ENCODE results near the gene PNN. TPM values are rescaled to one million over a fixed set of nuclear protein-coding genes. Genes with fewer than 3 reads are reported as not detected.
"Not testable (repeated sequence)": the region's sequence is repeated elsewhere in the genome, so short reads cannot be mapped to it uniquely, and the experiment has no call there.

PNN gene
- total RNA-seq, 2 experiments from 2014 or later = 110 to 111 TPM

- Mint-ChIP-seq H3K9me3 (no peaks in the 10 kb centered on the region), H3K27me3 (no peaks in the 10 kb centered on the region), H3K27ac (no peak overlapping the region), H3K4me1 (ENCODE audit: low read depth) (no peaks in the 10 kb centered on the region), H3K4me3 (no peak overlapping the region), H3K36me3 (ENCODE audit: low read depth) (no peaks in the 10 kb centered on the region)
- intact Hi-C loops (cut with DNase I, micrococcal nuclease) = no loop called here
- DNase-seq (no peak), ATAC-seq (ENCODE audit: poor library complexity) (no peak)
- ChIA-PET CTCF (no interaction called here), POLR2A (no interaction called here)
- no peak for TF ChIP-seq CTCF (IDR thresholded peaks at IDR 0.05)
- no peaks in the 10 kb centered on the region for H3K4me1 ChIP-seq (ENCODE audit: insufficient read depth, low read length)
- no peak overlapping the region for H3K27ac ChIP-seq (ENCODE audit: low read depth in 1 of 2, low read length in 2 of 2)
- H3K9me3 ChIP-seq (ENCODE audit: control insufficient read depth in 1 of 2, insufficient read depth in 1 of 2, low read length in 2 of 2) = no peaks in the 10 kb centered on the region
- H3K36me3 ChIP-seq (ENCODE audit: insufficient read depth, low read length) = no peaks in the 10 kb centered on the region
- no peaks in the 10 kb centered on the region for H3K27me3 ChIP-seq (ENCODE audit: control insufficient read depth in 1 of 2, insufficient read depth in 2 of 2, low read length in 2 of 2)
- no peak overlapping the region for H3K4me3 ChIP-seq (ENCODE audit: low read length)
These were observed 42.3 kb downstream of the PNN start for GRCh38 chr14:39217214-39217879.

GRCh38 chr14:39218171-39218769 lies 43.2 kb downstream of the PNN start:
- CTCF ChIA-PET = no interaction called here
- Mint-ChIP-seq H3K36me3 (ENCODE audit: low read depth) (no peaks in the 10 kb centered on the region), H3K27ac (no peak overlapping the region)

DNA sequence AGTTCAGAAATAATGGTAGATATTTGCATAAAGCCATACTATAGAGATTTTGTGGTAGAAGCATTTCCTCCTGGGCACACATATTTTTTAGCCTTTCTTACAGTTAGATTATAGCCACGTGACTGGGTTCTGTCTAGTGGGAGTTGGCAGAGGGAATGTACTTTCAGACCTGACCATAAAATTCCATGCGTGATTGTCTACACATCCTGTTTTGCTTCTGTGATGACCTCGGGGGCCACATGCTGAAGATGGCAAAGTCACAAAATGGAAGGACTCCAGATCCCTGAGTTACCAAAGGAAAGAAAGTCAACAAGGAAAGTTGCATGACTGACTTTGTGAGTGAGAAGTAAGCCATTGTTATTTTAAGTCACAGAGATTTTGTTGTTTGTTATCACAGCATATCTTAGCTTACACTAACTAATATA lies 44.0 kb downstream of the PNN start:
- ChIA-PET POLR2A (no interaction called here), CTCF (no interaction called here)
- no peaks in the 10 kb centered on the region for H3K4me1 Mint-ChIP-seq (ENCODE audit: low read depth)

More at GRCh38 chr14:39218171-39218769, 43.2 kb downstream of the PNN start:
- intact Hi-C loops (cut with DNase I, micrococcal nuclease) = no loop called here
- no peak for ATAC-seq (ENCODE audit: poor library complexity)
- H3K4me1 Mint-ChIP-seq (ENCODE audit: low read depth) = no peaks in the 10 kb centered on the region
- POLR2A ChIA-PET = no interaction called here
- no peaks in the 10 kb centered on the region for H3K27me3 Mint-ChIP-seq
- no peaks in the 10 kb centered on the region for H3K9me3 Mint-ChIP-seq
- no peak overlapping the region for H3K4me3 ChIP-seq (ENCODE audit: low read length)
- DNase-seq = no peak
- no peak for TF ChIP-seq CTCF (IDR thresholded peaks at IDR 0.05)
- H3K4me1 ChIP-seq (ENCODE audit: insufficient read depth, low read length) = no peaks in the 10 kb centered on the region
- no peaks in the 10 kb centered on the region for H3K9me3 ChIP-seq (ENCODE audit: control insufficient read depth in 1 of 2, insufficient read depth in 1 of 2, low read length in 2 of 2)
- no peak overlapping the region for H3K4me3 Mint-ChIP-seq
- H3K27me3 ChIP-seq (ENCODE audit: control insufficient read depth in 1 of 2, insufficient read depth in 2 of 2, low read length in 2 of 2) = no peaks in the 10 kb centered on the region
- H3K36me3 ChIP-seq (ENCODE audit: insufficient read depth, low read length) = no peaks in the 10 kb centered on the region
- H3K27ac ChIP-seq (ENCODE audit: low read depth in 1 of 2, low read length in 2 of 2) = no peak overlapping the region

GRCh38 chr14:39220473-39220872 lies 45.4 kb downstream of the PNN start:
- not testable (repeated sequence) for H3K9me3 Mint-ChIP-seq; H3K36me3 ChIP-seq (ENCODE audit: insufficient read depth, low read length)

More for the DNA sequence above, 44.0 kb downstream of the PNN start:
- Histone ChIP-seq H3K4me3 (ENCODE audit: low read length) (no peak overlapping the region), H3K27ac (ENCODE audit: low read depth in 1 of 2, low read length in 2 of 2) (no peak overlapping the region), H3K36me3 (ENCODE audit: insufficient read depth, low read length) (no peaks in the 10 kb centered on the region), H3K9me3 (ENCODE audit: control insufficient read depth in 1 of 2, insufficient read depth in 1 of 2, low read length in 2 of 2) (no peaks in the 10 kb centered on the region), H3K4me1 (ENCODE audit: insufficient read depth, low read length) (no peaks in the 10 kb centered on the region), H3K27me3 (ENCODE audit: control insufficient read depth in 1 of 2, insufficient read depth in 2 of 2, low read length in 2 of 2) (no peaks in the 10 kb centered on the region)
- Mint-ChIP-seq H3K27ac (no peak overlapping the region), H3K9me3 (no peaks in the 10 kb centered on the region), H3K4me3 (no peak overlapping the region), H3K36me3 (ENCODE audit: low read depth) (no peaks in the 10 kb centered on the region), H3K27me3 (no peaks in the 10 kb centered on the region)
- TF ChIP-seq CTCF (IDR thresholded peaks at IDR 0.05) = no peak
- intact Hi-C loops (cut with DNase I, micrococcal nuclease) = no loop called here
- ATAC-seq (ENCODE audit: poor library complexity) (no peak), DNase-seq (no peak)

More at GRCh38 chr14:39220473-39220872, 45.4 kb downstream of the PNN start:
- ATAC-seq (ENCODE audit: poor library complexity); H3K27me3 Mint-ChIP-seq; H3K27me3 ChIP-seq (ENCODE audit: control insufficient read depth in 1 of 2, insufficient read depth in 2 of 2, low read length in 2 of 2); H3K9me3 ChIP-seq (ENCODE audit: control insufficient read depth in 1 of 2, insufficient read depth in 1 of 2, low read length in 2 of 2); POLR2A ChIA-PET; H3K27ac Mint-ChIP-seq; H3K27ac ChIP-seq (ENCODE audit: low read depth in 1 of 2, low read length in 2 of 2); H3K4me1 Mint-ChIP-seq (ENCODE audit: low read depth); H3K4me3 Mint-ChIP-seq; CTCF ChIA-PET; H3K36me3 Mint-ChIP-seq (ENCODE audit: low read depth); H3K4me1 ChIP-seq (ENCODE audit: insufficient read depth, low read length); DNase-seq; H3K4me3 ChIP-seq (ENCODE audit: low read length); intact Hi-C loops (cut with DNase I, micrococcal nuclease): not testable (repeated sequence)
